ENCODE data around the gene URI1. TPM values are rescaled to one million over a fixed set of nuclear protein-coding genes. Genes with fewer than 3 reads are reported as not detected.

The URI1 gene
- total RNA-seq, 1 donor from 2014 or later = 43.7 TPM

DNA sequence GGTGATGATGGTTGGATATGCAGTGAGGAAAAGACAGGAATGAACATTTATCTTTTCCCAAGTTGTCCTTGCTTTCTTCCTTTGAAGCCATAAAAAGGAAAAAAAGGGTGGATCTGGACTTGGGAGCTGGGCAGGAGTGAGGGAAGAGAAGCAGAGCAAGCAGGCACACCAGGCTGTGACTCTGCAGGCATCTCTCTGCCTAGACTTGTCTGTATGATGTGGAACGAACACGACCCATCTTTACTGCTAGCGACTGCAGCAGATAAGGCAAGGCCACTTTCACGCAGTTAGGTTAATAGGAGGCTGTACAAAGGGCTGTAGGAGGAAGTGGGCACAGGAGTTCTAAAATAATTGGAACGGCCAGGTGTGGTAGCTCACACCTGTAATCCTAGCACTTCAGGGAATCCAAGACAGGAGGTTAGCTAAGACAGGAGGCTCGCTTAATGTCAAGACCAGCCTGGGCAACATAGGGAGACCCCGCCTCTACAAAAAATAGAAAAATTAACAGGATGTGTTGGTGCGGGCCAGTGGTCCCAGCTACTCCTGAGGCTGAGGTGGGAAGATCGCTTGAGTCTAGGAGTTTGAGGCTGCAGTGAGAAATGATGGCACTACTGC, 961 bp upstream of the URI1 start:
- H3K27ac Mint-ChIP-seq (ENCODE audit: unreplicated experiment) = no peak overlapping the region
- TF ChIP-seq, protein P1, sequence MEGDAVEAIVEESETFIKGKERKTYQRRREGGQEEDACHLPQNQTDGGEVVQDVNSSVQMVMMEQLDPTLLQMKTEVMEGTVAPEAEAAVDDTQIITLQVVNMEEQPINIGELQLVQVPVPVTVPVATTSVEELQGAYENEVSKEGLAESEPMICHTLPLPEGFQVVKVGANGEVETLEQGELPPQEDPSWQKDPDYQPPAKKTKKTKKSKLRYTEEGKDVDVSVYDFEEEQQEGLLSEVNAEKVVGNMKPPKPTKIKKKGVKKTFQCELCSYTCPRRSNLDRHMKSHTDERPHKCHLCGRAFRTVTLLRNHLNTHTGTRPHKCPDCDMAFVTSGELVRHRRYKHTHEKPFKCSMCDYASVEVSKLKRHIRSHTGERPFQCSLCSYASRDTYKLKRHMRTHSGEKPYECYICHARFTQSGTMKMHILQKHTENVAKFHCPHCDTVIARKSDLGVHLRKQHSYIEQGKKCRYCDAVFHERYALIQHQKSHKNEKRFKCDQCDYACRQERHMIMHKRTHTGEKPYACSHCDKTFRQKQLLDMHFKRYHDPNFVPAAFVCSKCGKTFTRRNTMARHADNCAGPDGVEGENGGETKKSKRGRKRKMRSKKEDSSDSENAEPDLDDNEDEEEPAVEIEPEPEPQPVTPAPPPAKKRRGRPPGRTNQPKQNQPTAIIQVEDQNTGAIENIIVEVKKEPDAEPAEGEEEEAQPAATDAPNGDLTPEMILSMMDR (IDR thresholded peaks at IDR 0.05; ENCODE audit: partially characterized antibody, unreplicated experiment) = no peak
- peaks cover 4% of the 10 kb centered on the region for H3K9me3 Mint-ChIP-seq (ENCODE audit: unreplicated experiment)
- H3K27me3 Mint-ChIP-seq (ENCODE audit: unreplicated experiment) = peaks cover 5% of the 10 kb centered on the region
- H3K4me3 Mint-ChIP-seq (ENCODE audit: unreplicated experiment) = peak overlapping the region; percentile 78
- DNase-seq = no peak
- H3K4me1 Mint-ChIP-seq (ENCODE audit: low read depth, unreplicated experiment) = peaks cover 10% of the 10 kb centered on the region
- H3K36me3 Mint-ChIP-seq (ENCODE audit: unreplicated experiment) = peaks cover 5% of the 10 kb centered on the region

DNA sequence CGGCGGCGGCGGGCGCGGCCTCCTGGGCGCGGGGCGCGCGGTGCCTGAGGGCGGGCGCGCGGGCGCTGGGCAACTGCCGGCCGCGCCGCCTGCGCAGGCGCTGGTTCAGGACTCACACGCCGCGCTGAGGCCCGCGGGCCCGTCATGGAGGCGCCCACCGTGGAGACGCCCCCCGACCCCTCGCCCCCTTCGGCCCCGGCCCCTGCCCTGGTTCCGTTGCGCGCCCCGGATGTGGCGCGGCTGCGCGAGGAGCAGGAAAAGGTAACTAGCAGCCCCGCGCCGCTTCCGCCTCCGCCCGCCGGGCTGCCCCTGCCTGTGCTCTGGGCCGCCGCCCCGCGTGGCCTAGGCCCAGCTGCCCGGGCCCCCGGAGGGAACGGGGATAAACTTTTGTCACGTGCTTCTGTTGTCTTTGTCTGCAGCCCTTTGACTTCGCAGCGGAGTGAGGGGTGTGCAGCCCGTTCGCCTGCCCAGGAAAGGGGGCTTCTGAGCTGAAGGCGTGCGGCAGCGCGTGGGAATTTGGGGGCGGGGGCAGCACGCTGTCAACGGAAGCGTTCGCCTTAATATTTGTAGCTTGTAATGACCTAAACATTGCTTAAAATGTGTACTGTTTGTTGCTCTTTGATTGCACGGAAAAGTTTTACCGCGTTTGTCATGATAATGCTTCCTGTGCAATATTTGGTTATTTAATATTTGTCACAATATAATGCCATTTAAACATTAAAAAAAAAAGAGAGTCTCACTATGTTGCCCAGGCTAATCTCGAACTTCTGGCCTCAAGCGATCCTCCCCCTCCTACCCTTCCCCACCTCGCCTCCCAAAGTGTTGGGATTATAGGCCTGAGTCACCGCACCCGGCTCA, 594 bp downstream of the URI1 start:
- Mint-ChIP-seq H3K27me3 (ENCODE audit: unreplicated experiment) (peaks cover 5% of the 10 kb centered on the region), H3K4me3 (ENCODE audit: unreplicated experiment) (peak overlapping the region; percentile 97), H3K27ac (ENCODE audit: unreplicated experiment) (peak overlapping the region; percentile 90), H3K4me1 (ENCODE audit: low read depth, unreplicated experiment) (peaks cover 10% of the 10 kb centered on the region), H3K9me3 (ENCODE audit: unreplicated experiment) (peaks cover 4% of the 10 kb centered on the region), H3K36me3 (ENCODE audit: unreplicated experiment) (peaks cover 5% of the 10 kb centered on the region)
- peak; percentile 75 for DNase-seq
- TF ChIP-seq, protein P1 (IDR thresholded peaks at IDR 0.05; ENCODE audit: partially characterized antibody, unreplicated experiment) = no peak

DNA sequence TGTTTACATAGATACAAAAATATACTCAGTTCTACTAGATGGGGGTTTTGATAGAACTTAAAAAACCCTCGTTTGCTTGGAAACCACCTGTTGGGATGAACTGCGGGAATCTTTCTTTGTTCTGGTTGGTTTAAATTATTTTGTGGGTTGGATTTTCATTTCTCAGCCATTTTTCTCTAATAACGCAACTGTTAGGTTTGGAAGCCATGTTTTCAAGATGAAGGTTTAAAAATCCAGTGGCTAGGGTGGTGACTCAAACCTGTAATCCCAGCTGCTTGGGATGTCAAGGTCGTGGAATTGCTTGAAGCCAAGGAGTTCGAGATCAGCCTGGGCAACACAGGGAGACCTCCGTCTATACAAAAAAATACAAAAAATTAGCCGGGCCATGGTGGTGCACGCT, 1.6 kb downstream of the URI1 start:
- H3K27me3 Mint-ChIP-seq (ENCODE audit: unreplicated experiment) = peaks cover 8% of the 10 kb centered on the region
- no peak for DNase-seq
- peak overlapping the region; percentile 97 for H3K4me3 Mint-ChIP-seq (ENCODE audit: unreplicated experiment)
- H3K27ac Mint-ChIP-seq (ENCODE audit: unreplicated experiment) = no peak overlapping the region
- TF ChIP-seq, protein P1 (IDR thresholded peaks at IDR 0.05; ENCODE audit: partially characterized antibody, unreplicated experiment) = no peak
- H3K4me1 Mint-ChIP-seq (ENCODE audit: low read depth, unreplicated experiment) = peaks cover 10% of the 10 kb centered on the region
- peaks cover 6% of the 10 kb centered on the region for H3K9me3 Mint-ChIP-seq (ENCODE audit: unreplicated experiment)
- H3K36me3 Mint-ChIP-seq (ENCODE audit: unreplicated experiment) = peaks cover 5% of the 10 kb centered on the region

DNA sequence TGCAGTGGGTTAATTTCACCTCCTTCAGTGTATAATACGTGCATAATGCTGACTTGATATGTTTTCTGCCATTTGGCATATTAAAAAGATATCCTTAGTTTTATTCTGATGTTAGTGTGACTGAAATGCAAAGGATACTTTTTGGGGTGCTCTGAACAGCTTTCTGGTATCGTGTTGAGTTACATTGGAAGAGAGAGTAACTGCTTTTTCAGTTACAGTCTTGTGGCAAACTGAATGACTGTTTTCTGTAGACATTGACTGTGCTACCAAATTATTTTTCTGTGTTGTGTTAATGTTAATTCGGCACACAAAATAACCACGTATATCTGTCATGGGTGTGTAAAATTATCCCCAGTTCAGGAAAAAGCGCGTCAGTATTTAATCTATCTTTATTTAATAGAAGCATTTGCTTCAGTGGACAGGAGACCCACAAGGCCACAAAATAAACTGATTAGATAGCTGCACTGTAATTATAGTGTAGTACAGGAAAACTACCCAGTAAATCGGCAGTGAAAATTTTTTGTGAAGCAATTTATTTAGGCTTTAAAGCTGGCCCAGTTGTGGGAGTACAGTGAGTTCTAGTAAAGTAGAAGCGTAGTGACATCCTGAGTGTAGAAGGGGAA, 2.5 kb downstream of the URI1 start:
- peaks cover 10% of the 10 kb centered on the region for H3K4me1 Mint-ChIP-seq (ENCODE audit: low read depth, unreplicated experiment)
- H3K9me3 Mint-ChIP-seq (ENCODE audit: unreplicated experiment) = peaks cover 7% of the 10 kb centered on the region
- TF ChIP-seq, protein P1 (IDR thresholded peaks at IDR 0.05; ENCODE audit: partially characterized antibody, unreplicated experiment) = no peak
- peak overlapping the region; percentile 48 for H3K27ac Mint-ChIP-seq (ENCODE audit: unreplicated experiment)
- H3K27me3 Mint-ChIP-seq (ENCODE audit: unreplicated experiment) = peaks cover 8% of the 10 kb centered on the region
- H3K4me3 Mint-ChIP-seq (ENCODE audit: unreplicated experiment) = peak overlapping the region; percentile 70
- H3K36me3 Mint-ChIP-seq (ENCODE audit: unreplicated experiment) = peaks cover 5% of the 10 kb centered on the region
- no peak for DNase-seq
